ENCODE data around the gene CEP97.
"Not testable (repeated sequence)": the region's sequence is repeated elsewhere in the genome, so short reads cannot be mapped to it uniquely, and the experiment has no call there.

Gene CEP97

GRCh38 chr3:101758224-101758623 is 33.8 kb downstream of the CEP97 start:
- no peak for TF ChIP-seq CTCF (IDR thresholded peaks at IDR 0.05; ENCODE audit: low read depth, low read length)
- in situ Hi-C loops (cut with HindIII; ENCODE audit: low sequenced_read_pairs) = no loop called here
- no peak overlapping the region for H3K4me3 ChIP-seq (ENCODE audit: low read depth, low read length)
- DNase-seq (ENCODE audit: low read depth, low spot score) = no peak

- DNase-seq (ENCODE audit: low read depth, low spot score) = no peak
- no peak overlapping the region for H3K4me3 ChIP-seq (ENCODE audit: low read depth, low read length)
- TF ChIP-seq CTCF (IDR thresholded peaks at IDR 0.05; ENCODE audit: low read depth, low read length) = no peak
- in situ Hi-C loops (cut with HindIII; ENCODE audit: low sequenced_read_pairs) = no loop called here
These were observed 37.7 kb downstream of the CEP97 start for GRCh38 chr3:101762041-101762646.

- in situ Hi-C loops (cut with HindIII; ENCODE audit: low sequenced_read_pairs); H3K4me3 ChIP-seq (ENCODE audit: low read depth, low read length); DNase-seq (ENCODE audit: low read depth, low spot score): not testable (repeated sequence)
These were observed 53.4 kb downstream of the CEP97 start for GRCh38 chr3:101777745-101778281.

GRCh38 chr3:101778385-101779046 is 54.1 kb downstream of the CEP97 start:
- no peak for TF ChIP-seq CTCF (IDR thresholded peaks at IDR 0.05; ENCODE audit: low read depth, low read length)
- peak overlapping the region; percentile 80 for H3K4me3 ChIP-seq (ENCODE audit: low read depth, low read length)
- in situ Hi-C loops (cut with HindIII; ENCODE audit: low sequenced_read_pairs) = no loop called here
- DNase-seq (ENCODE audit: low read depth, low spot score) = peak; percentile 7

- in situ Hi-C loops (cut with HindIII; ENCODE audit: low sequenced_read_pairs) = no loop called here
- TF ChIP-seq CTCF (IDR thresholded peaks at IDR 0.05; ENCODE audit: low read depth, low read length) = no peak
- H3K4me3 ChIP-seq (ENCODE audit: low read depth, low read length) = peak within 1 kb of the TSS; percentile 80
- DNase-seq (ENCODE audit: low read depth, low spot score) = peak; percentile 78
These were observed 54.8 kb downstream of the CEP97 start, which contains the start of gene NXPE3 for GRCh38 chr3:101779047-101779821. Gene NXPE3 (plus strand): TSS chr3:101779211. CDS start chr3:101785597, 6,386 bp downstream.

- peak overlapping the region; percentile 80 for H3K4me3 ChIP-seq (ENCODE audit: low read depth, low read length)
- in situ Hi-C loops (cut with HindIII; ENCODE audit: low sequenced_read_pairs) = no loop called here
- no peak for TF ChIP-seq CTCF (IDR thresholded peaks at IDR 0.05; ENCODE audit: low read depth, low read length)
- DNase-seq (ENCODE audit: low read depth, low spot score) = no peak
These were observed 55.5 kb downstream of the CEP97 start for GRCh38 chr3:101779822-101780381.

Measured in astrocyte of the spinal cord (primary cell).